Activated CD4-positive, alpha-beta T cell treated with anti-CD3 and anti-CD28 coated beads, Interleukin-2, amount 50 U/mL, for 16 hours (primary cell): Measurements from ENCODE around the gene RHOA.
"Not testable (repeated sequence)": the region's sequence is repeated elsewhere in the genome, so short reads cannot be mapped to it uniquely, and the experiment has no call there.

Source experiments
- DNase-seq: peaks from one replicate; pipeline ENCODE4 v3.0.0-alpha.2; 2020

RHOA gene

GRCh38 chr3:49410846-49411534 is 786 bp downstream of the RHOA start:
- DNase-seq, result peak; percentile 39

- peak; percentile 33 for DNase-seq
Observed at GRCh38 chr3:49410066-49410845, 1.5 kb downstream of the RHOA start.

- no peak for DNase-seq
Observed at GRCh38 chr3:49406571-49407565, 4.9 kb downstream of the RHOA start.

GRCh38 chr3:49405570-49405969 is 6.2 kb downstream of the RHOA start:
- not testable (repeated sequence) for DNase-seq

DNA sequence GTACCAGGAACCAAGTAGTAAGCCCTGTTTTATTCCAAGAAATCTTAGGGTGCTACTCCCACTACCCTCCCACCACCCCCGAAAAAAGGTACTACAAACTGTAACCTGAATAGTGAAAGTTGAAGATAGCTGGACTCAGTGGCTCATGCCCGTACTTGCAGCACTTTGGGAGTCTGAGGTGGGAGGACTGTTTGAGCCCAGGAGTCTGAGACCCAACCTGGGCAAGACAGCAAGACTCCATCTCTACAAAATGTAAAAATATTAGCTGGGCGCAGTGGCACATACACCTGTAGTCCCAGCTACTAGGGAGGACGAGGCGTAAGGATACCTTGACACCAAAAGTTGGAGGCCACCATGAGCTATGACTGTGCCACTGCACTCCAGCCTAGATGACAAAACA is 7.9 kb downstream of the RHOA start:
- no peak for DNase-seq

DNA sequence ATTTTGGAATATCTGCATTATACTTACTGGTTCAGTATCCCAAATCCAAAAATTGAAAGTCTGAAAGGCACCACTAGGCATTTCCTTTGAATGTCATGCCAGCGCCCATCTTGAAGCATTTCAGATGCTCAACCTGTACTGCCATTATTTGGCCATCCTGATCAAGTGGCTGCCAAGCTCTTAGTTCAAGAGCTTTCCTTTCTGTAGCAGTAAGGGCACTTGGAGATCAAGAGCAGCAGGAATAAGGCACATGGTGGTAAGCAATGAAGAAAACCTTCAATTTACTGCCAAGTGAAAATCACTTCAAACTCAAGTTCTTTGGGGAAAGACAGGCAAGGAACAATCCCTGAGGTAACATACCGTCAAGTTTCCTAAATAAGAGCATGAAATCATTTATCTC is 10.0 kb downstream of the RHOA start:
- no peak for DNase-seq

DNA sequence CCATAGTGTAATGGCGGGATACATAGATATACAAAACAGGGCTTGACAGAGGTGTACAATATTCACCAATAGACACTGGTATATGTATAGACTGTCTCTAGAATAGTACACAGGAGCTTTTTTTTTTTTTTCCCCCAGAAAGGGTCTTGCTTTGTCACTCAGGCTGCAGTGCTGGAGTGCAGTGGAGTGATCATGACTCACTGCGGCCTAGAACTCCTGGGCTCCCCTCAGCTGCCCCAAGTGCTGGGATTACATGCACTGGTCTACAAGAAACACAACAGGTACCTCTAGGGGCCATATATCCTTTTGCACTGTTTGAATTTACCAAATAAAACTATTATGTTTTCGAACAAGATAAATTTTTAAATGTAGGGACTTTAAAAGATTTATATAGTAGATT is 12.3 kb downstream of the RHOA start:
- DNase-seq, result no peak

GRCh38 chr3:49397470-49397869 is 14.3 kb downstream of the RHOA start:
- DNase-seq, result no peak

DNA sequence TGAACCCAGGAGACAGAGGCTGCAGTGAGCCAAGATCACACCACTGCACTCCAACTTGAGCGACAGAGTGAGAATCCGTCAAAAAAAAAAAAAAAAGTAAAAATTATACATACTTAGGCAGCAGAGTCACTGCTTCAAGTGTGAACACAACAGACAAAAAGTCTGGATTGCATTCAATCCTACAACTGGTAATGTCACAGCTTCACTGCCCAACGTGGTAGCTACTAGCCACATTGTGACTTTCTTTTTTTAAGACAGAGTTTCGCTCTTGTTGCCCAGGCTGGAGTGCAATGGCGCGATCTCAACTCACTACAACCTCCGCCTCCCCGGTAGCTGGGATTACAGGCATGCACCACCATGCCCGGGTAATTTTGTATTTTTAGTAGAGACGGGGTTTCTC is 20.5 kb downstream of the RHOA start:
- not testable (repeated sequence) for DNase-seq

DNA sequence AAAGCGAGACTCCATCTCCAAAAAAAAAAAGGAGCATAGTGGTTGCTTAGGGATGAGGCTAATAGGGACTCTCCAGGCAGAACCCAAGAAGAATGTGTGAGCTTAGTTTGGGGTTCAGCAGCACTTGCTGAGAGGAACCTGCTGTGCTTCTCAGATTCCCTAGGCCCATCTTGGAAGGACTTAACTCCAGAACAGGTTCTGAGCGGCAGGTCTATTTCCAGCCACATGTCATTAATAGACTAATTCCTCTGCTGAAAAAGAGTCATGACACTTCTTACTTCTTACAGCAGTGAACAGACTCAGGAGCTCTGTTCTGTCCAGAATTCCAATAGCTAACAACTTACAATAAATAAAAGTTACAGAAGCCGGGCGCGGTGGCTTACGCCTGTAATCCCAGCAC is 22.5 kb downstream of the RHOA start:
- DNase-seq, result no peak

- DNase-seq, result no peak
Observed at GRCh38 chr3:49388289-49388820, 23.4 kb downstream of the RHOA start.

GRCh38 chr3:49387721-49388120 is 24.1 kb downstream of the RHOA start:
- no peak for DNase-seq

GRCh38 chr3:49386056-49386756 is 25.6 kb downstream of the RHOA start:
- no peak for DNase-seq

DNA sequence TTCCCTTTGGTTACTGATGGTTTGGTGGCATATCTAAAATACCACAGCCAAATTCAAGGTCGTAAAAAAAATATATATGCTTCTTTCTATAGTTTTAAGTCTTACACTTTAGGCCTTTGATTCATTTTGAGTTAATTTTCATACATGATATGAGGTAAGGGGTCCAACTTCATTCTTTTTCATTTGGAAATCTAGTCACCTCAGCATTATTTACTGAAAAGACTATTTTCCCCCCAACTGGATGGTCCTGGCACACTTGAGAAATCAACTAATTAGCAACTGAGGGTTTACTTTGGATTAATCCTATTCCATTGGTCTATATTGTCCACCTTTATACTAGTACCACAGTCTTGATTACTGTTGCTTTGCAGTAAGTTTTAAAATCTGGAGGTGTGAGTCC is 26.2 kb downstream of the RHOA start:
- no peak for DNase-seq

DNA sequence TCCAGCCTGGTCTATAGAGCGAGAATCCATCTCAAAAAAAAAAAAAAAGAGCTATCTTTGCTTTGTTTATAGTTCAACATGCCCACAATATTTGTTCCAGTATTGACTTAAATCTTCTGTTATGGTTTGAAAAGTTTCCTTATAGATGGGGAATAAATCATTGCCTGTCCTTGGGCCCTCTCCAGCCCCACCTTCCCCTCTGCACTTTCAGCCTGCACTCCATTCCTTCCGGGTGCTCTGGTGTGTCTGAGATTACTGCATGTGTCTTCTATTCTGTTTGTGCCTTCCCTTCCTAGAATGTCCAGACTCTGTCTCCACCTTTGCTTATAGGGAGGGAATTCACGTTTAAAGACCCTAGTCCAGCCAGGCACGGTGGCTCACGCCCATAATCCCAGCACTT is 28.4 kb downstream of the RHOA start:
- no peak for DNase-seq

DNA sequence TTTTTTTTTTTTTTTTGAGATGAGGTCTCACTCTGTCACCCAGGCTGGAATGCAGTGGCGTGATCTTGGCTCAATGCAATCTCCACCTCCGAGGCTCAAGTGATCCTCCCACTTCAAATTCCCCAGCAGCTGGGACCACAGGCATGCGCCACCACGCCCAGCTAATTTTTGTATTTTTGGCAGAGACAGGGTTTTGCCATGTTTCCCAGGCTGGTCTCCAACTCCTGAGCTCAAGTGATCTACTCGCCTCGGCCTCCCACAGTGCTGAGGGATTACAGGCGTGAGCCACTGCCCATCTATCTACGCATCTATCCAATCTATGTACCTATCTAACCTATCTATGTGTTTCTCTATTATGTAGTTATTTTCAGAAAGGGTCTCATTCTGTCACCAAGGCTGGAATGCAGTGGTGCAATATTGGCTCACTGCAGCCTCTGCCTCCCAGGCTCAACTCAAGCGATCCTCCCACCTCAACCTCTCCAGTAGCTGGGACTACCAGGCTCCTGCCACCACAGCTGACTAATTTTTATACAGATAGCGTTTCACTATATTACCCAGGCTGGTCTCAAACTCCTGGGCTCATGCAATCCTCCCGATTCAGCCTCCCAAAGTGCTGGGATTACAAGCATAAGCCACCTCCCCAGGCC is 33.4 kb downstream of the RHOA start:
- no peak for DNase-seq

DNA sequence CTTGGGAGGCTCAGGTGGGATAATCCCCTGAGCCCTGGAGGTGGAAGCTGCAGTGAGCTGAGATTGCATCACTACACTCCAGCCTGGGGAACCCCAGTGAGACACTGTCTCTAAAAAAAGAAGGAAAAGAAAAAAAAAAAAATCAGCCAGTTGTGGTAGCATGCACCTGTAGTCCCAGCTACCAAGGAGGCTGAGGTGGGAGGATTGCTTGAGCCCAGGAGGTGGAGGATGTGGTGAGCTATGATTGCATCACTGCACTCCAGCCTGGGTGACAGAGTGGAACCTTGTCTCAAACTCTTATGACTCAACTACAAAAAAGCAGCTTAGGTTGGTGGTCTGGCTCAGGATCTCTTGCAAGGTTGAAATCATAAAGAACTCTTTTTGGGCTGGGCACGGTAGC is 34.3 kb downstream of the RHOA start:
- peak; percentile 71 for DNase-seq

DNA sequence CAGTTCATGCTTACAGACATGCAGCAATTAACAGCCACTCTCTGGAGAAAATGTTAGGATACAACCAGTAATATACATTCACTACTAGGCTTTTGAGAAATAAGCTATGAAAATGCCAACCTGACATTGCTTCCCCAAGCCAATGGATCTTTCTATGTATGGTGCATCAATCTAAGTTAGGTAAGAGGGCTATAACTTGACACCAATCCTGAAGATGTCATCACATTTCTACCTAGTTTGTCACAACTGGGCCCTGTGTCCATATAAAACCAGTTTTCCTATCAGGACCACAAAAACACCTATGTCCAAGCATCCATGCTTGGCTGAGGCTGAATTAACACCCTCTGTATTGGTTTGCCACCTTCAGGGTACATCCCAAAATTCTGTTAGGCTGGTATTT is 39.8 kb downstream of the RHOA start:
- DNase-seq, result no peak

GRCh38 chr3:49370585-49371290 is 41.0 kb downstream of the RHOA start:
- no peak for DNase-seq

GRCh38 chr3:49362561-49362960 is 49.2 kb downstream of the RHOA start:
- no peak for DNase-seq

DNA sequence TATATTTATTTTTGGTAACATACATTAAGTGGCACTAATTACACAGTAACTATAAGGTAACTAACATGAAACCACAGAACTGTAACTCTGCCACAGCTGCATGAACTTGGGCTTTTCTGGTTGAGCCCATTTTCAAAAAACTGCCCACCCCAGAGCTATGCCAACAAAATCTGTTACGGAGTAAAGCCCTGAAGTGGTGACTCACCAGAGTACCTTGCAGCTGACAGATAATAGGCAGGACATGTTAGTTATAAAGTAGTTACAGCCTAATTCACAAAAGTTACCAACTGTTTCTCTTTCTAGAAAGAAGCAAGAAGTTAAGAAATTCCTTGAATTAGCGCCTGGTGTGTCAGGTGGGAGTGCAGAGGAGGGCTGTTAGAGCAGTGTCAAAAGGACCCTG is 52.2 kb downstream of the RHOA start:
- DNase-seq, result no peak
